C4-2B (cell line): ENCODE results near the gene CD101.

Experiments used
- ZFX ChIP-seq: fragments of 450-650 bp; IDR thresholded peaks from 2 replicates; pipeline ENCODE4 v1.6.1; 2017
- TF ChIP-seq, protein P1 (sequence below): fragments of 450-650 bp; conservative IDR thresholded peaks from 2 replicates; pipeline ENCODE4 v1.5.1; 2017; ENCODE audit warnings: mild to moderate bottlenecking

DNA sequence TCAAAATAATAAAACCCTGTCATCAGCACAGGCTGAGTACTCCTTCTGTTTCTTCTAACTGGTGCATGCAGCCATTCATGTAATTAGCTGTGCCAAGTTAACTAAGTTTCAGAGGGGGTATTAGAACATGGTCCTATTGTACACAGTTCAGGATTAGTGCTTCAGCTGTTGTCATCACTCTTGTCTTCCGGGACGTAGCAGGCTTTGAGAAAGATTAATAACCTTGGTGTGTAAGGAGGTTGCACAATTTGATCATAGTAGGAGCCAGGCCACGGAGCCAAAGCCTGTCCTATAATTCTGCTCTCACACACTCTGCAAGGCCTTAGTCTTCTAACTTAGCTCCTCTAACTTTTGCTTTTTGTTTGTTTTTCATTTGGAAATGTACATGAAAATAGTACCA lies 47.1 kb upstream of the CD101 start:
- TF ChIP-seq, protein P1, sequence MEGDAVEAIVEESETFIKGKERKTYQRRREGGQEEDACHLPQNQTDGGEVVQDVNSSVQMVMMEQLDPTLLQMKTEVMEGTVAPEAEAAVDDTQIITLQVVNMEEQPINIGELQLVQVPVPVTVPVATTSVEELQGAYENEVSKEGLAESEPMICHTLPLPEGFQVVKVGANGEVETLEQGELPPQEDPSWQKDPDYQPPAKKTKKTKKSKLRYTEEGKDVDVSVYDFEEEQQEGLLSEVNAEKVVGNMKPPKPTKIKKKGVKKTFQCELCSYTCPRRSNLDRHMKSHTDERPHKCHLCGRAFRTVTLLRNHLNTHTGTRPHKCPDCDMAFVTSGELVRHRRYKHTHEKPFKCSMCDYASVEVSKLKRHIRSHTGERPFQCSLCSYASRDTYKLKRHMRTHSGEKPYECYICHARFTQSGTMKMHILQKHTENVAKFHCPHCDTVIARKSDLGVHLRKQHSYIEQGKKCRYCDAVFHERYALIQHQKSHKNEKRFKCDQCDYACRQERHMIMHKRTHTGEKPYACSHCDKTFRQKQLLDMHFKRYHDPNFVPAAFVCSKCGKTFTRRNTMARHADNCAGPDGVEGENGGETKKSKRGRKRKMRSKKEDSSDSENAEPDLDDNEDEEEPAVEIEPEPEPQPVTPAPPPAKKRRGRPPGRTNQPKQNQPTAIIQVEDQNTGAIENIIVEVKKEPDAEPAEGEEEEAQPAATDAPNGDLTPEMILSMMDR, result no peak
- TF ChIP-seq ZFX, result no peak
